Measurements from ENCODE around the gene PCDHB9. TPM values are rescaled to one million over a fixed set of nuclear protein-coding genes. Genes with fewer than 3 reads are reported as not detected.
"Not testable (repeated sequence)": the region's sequence is repeated elsewhere in the genome, so short reads cannot be mapped to it uniquely, and the experiment has no call there.

PCDHB9 gene
- total RNA-seq, 1 donor = 1.8 TPM

DNA sequence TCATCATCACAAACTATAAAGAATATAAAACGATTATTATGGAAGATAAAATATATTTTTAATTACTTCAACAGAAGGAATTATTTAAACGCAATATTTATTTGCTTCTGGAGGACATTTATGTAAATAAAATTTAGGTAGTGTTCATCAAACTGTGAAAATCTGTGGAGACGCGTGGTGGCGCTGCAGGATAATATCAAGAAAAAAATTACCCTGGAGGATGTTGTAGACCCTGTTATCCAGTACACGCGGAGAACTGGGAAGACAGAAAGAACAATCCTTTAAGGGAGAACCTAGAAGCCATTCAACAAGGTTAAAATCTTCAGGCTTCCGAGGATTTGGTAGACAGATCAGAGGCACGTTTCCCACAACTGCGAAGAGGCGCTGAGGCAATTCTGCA lies 21.5 kb downstream of the PCDHB9 start, which contains the start of gene PCDHB12:
TSS of gene PCDHB12 (plus strand) at position 242 of the 400 bp plus-strand sequence. CDS start 189 bp downstream, outside the sequence.
- Histone ChIP-seq H3K79me2 (ENCODE audit: insufficient read depth, low read length) (no peaks in the 10 kb centered on the region), H3K4me3 (ENCODE audit: insufficient read depth, low read length) (no peak within 1 kb of the TSS), H3K36me3 (ENCODE audit: insufficient read depth, low read length) (no peaks in the 10 kb centered on the region), H3K4me1 (ENCODE audit: insufficient read depth, low read length) (no peaks in the 10 kb centered on the region), H3K9me3 (ENCODE audit: low read depth, low read length) (no peaks in the 10 kb centered on the region), H3K27me3 (ENCODE audit: insufficient read depth, low read length) (no peaks in the 10 kb centered on the region), H4K20me1 (ENCODE audit: insufficient read depth, low read length) (no peaks in the 10 kb centered on the region), H2AFZ (ENCODE audit: low read length) (no peak within 1 kb of the TSS), H3K27ac (ENCODE audit: low read depth, low read length) (no peak within 1 kb of the TSS), H3K4me2 (ENCODE audit: insufficient read depth, low read length) (no peak within 1 kb of the TSS)
- TF ChIP-seq, protein P1, sequence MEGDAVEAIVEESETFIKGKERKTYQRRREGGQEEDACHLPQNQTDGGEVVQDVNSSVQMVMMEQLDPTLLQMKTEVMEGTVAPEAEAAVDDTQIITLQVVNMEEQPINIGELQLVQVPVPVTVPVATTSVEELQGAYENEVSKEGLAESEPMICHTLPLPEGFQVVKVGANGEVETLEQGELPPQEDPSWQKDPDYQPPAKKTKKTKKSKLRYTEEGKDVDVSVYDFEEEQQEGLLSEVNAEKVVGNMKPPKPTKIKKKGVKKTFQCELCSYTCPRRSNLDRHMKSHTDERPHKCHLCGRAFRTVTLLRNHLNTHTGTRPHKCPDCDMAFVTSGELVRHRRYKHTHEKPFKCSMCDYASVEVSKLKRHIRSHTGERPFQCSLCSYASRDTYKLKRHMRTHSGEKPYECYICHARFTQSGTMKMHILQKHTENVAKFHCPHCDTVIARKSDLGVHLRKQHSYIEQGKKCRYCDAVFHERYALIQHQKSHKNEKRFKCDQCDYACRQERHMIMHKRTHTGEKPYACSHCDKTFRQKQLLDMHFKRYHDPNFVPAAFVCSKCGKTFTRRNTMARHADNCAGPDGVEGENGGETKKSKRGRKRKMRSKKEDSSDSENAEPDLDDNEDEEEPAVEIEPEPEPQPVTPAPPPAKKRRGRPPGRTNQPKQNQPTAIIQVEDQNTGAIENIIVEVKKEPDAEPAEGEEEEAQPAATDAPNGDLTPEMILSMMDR (IDR thresholded peaks at IDR 0.05; ENCODE audit: extremely low read depth, low read depth, low read length) = peak; percentile 23
- no peak for DNase-seq (ENCODE audit: insufficient read length, low spot score, missing footprints)

DNA sequence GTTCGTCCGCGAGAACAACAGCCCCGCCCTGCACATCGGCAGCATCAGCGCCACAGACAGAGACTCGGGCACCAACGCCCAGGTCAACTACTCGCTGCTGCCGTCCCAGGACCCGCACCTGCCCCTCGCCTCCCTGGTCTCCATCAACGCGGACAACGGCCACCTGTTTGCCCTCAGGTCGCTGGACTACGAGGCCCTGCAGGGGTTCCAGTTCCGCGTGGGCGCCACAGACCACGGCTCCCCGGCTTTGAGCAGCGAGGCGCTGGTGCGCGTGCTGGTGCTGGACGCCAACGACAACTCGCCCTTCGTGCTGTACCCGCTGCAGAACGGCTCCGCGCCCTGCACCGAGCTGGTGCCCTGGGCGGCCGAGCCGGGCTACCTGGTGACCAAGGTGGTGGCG lies 23.3 kb downstream of the PCDHB9 start:
- not testable (repeated sequence) for H2AFZ ChIP-seq (ENCODE audit: low read length); H3K27me3 ChIP-seq (ENCODE audit: insufficient read depth, low read length)

DNA sequence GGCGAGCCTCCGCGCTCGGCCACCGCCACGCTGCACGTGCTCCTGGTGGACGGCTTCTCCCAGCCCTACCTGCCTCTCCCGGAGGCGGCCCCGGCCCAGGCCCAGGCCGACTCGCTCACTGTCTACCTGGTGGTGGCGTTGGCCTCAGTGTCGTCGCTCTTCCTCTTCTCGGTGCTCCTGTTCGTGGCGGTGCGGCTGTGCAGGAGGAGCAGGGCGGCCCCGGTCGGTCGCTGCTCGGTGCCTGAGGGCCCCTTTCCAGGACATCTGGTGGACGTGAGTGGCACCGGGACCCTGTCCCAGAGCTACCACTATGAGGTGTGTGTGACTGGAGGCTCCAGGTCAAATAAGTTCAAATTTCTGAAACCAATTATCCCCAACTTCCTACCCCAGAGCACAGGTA lies 23.9 kb downstream of the PCDHB9 start:
- not testable (repeated sequence) for DNase-seq (ENCODE audit: insufficient read length, low spot score, missing footprints); H3K27ac ChIP-seq (ENCODE audit: low read depth, low read length); H3K4me1 ChIP-seq (ENCODE audit: insufficient read depth, low read length); H4K20me1 ChIP-seq (ENCODE audit: insufficient read depth, low read length); H3K4me3 ChIP-seq (ENCODE audit: insufficient read depth, low read length); H3K79me2 ChIP-seq (ENCODE audit: insufficient read depth, low read length); H3K27me3 ChIP-seq (ENCODE audit: insufficient read depth, low read length); H2AFZ ChIP-seq (ENCODE audit: low read length); H3K36me3 ChIP-seq (ENCODE audit: insufficient read depth, low read length); H3K9me3 ChIP-seq (ENCODE audit: low read depth, low read length); H3K4me2 ChIP-seq (ENCODE audit: insufficient read depth, low read length)

More for the DNA sequence above, 23.3 kb downstream of the PCDHB9 start:
- H3K36me3 ChIP-seq (ENCODE audit: insufficient read depth, low read length); DNase-seq (ENCODE audit: insufficient read length, low spot score, missing footprints); H3K4me1 ChIP-seq (ENCODE audit: insufficient read depth, low read length); H3K27ac ChIP-seq (ENCODE audit: low read depth, low read length); H3K79me2 ChIP-seq (ENCODE audit: insufficient read depth, low read length); H3K9me3 ChIP-seq (ENCODE audit: low read depth, low read length); H3K4me3 ChIP-seq (ENCODE audit: insufficient read depth, low read length); H3K4me2 ChIP-seq (ENCODE audit: insufficient read depth, low read length); H4K20me1 ChIP-seq (ENCODE audit: insufficient read depth, low read length): not testable (repeated sequence)

DNA sequence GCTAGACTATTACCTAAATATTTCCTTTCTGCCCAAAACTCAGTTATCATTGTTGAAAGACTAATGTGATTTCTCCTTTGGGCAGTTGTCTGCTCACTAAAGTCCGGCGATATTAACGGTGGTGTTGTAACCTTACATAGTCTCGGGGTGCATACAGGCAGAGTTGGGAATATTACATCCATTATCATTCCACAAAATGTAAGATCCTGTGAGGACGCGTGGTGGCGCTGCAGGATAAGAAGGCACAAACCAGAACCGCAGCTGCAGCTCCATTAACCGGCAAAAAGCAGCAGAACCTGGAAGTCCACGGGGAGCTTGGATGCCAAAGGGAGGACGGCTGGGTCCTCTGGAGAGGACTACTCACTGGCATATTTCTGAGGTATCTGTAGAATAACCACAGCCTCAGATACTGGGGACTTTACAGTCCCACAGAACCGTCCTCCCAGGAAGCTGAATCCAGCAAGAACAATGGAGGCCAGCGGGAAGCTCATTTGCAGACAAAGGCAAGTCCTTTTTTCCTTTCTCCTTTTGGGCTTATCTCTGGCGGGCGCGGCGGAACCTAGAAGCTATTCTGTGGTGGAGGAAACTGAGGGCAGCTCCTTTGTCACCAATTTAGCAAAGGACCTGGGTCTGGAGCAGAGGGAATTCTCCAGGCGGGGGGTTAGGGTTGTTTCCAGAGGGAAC lies 26.8 kb downstream of the PCDHB9 start, which contains the start of gene PCDHB13:
TSS of gene PCDHB13 (plus strand) at position 264 of the 684 bp plus-strand sequence. CDS start at position 469, 205 bp downstream.
- DNase-seq (ENCODE audit: insufficient read length, low spot score, missing footprints); H3K9me3 ChIP-seq (ENCODE audit: low read depth, low read length); H3K4me3 ChIP-seq (ENCODE audit: insufficient read depth, low read length); H3K27ac ChIP-seq (ENCODE audit: low read depth, low read length); H3K36me3 ChIP-seq (ENCODE audit: insufficient read depth, low read length); H3K79me2 ChIP-seq (ENCODE audit: insufficient read depth, low read length); H4K20me1 ChIP-seq (ENCODE audit: insufficient read depth, low read length); H3K4me1 ChIP-seq (ENCODE audit: insufficient read depth, low read length); H2AFZ ChIP-seq (ENCODE audit: low read length); H3K27me3 ChIP-seq (ENCODE audit: insufficient read depth, low read length); H3K4me2 ChIP-seq (ENCODE audit: insufficient read depth, low read length): not testable (repeated sequence)
- TF ChIP-seq, protein P1 (IDR thresholded peaks at IDR 0.05; ENCODE audit: extremely low read depth, low read depth, low read length) = peak; percentile 34

DNA sequence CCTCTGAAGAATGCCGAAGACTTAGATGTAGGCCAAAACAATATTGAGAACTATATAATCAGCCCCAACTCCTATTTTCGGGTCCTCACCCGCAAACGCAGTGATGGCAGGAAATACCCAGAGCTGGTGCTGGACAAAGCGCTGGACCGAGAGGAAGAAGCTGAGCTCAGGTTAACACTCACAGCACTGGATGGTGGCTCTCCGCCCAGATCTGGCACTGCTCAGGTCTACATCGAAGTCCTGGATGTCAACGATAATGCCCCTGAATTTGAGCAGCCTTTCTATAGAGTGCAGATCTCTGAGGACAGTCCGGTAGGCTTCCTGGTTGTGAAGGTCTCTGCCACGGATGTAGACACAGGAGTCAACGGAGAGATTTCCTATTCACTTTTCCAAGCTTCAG lies 27.6 kb downstream of the PCDHB9 start:
- not testable (repeated sequence) for H3K4me2 ChIP-seq (ENCODE audit: insufficient read depth, low read length); H3K4me1 ChIP-seq (ENCODE audit: insufficient read depth, low read length); H3K9me3 ChIP-seq (ENCODE audit: low read depth, low read length); H3K27ac ChIP-seq (ENCODE audit: low read depth, low read length); H3K27me3 ChIP-seq (ENCODE audit: insufficient read depth, low read length); H3K36me3 ChIP-seq (ENCODE audit: insufficient read depth, low read length); H4K20me1 ChIP-seq (ENCODE audit: insufficient read depth, low read length); H3K4me3 ChIP-seq (ENCODE audit: insufficient read depth, low read length); DNase-seq (ENCODE audit: insufficient read length, low spot score, missing footprints); H3K79me2 ChIP-seq (ENCODE audit: insufficient read depth, low read length); H2AFZ ChIP-seq (ENCODE audit: low read length)

DNA sequence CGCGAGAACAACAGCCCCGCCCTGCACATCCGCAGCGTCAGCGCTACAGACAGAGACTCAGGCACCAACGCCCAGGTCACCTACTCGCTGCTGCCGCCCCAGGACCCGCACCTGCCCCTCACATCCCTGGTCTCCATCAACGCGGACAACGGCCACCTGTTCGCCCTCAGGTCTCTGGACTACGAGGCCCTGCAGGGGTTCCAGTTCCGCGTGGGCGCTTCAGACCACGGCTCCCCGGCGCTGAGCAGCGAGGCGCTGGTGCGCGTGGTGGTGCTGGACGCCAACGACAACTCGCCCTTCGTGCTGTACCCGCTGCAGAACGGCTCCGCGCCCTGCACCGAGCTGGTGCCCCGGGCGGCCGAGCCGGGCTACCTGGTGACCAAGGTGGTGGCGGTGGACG lies 28.5 kb downstream of the PCDHB9 start:
- H3K4me2 ChIP-seq (ENCODE audit: insufficient read depth, low read length); H3K79me2 ChIP-seq (ENCODE audit: insufficient read depth, low read length); DNase-seq (ENCODE audit: insufficient read length, low spot score, missing footprints); H3K27me3 ChIP-seq (ENCODE audit: insufficient read depth, low read length); H3K4me1 ChIP-seq (ENCODE audit: insufficient read depth, low read length); H2AFZ ChIP-seq (ENCODE audit: low read length); H3K4me3 ChIP-seq (ENCODE audit: insufficient read depth, low read length); H3K9me3 ChIP-seq (ENCODE audit: low read depth, low read length); H4K20me1 ChIP-seq (ENCODE audit: insufficient read depth, low read length); H3K36me3 ChIP-seq (ENCODE audit: insufficient read depth, low read length); H3K27ac ChIP-seq (ENCODE audit: low read depth, low read length): not testable (repeated sequence)

DNA sequence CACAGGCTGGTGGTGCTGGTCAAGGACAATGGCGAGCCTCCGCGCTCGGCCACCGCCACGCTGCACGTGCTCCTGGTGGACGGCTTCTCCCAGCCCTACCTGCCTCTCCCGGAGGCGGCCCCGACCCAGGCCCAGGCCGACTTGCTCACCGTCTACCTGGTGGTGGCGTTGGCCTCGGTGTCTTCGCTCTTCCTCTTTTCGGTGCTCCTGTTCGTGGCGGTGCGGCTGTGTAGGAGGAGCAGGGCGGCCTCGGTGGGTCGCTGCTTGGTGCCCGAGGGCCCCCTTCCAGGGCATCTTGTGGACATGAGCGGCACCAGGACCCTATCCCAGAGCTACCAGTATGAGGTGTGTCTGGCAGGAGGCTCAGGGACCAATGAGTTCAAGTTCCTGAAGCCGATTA lies 29.1 kb downstream of the PCDHB9 start:
- not testable (repeated sequence) for H3K79me2 ChIP-seq (ENCODE audit: insufficient read depth, low read length); H3K27me3 ChIP-seq (ENCODE audit: insufficient read depth, low read length); H3K4me1 ChIP-seq (ENCODE audit: insufficient read depth, low read length); H3K4me3 ChIP-seq (ENCODE audit: insufficient read depth, low read length); H2AFZ ChIP-seq (ENCODE audit: low read length); H3K4me2 ChIP-seq (ENCODE audit: insufficient read depth, low read length); H3K27ac ChIP-seq (ENCODE audit: low read depth, low read length); H3K36me3 ChIP-seq (ENCODE audit: insufficient read depth, low read length); H4K20me1 ChIP-seq (ENCODE audit: insufficient read depth, low read length); H3K9me3 ChIP-seq (ENCODE audit: low read depth, low read length); DNase-seq (ENCODE audit: insufficient read length, low spot score, missing footprints)

All from osteoblast (primary cell).